Stimulated activated CD4-positive, alpha-beta T cell treated with anti-CD3 and anti-CD28 coated beads, TNF-alpha, amount 100 ng/mL, for 48 hours (primary cell): ENCODE measurements around the gene TEAD3.
"Not testable (repeated sequence)": the region's sequence is repeated elsewhere in the genome, so short reads cannot be mapped to it uniquely, and the experiment has no call there.

Experiments used
- DNase-seq, 3 donors: peaks; one replicate each; pipeline ENCODE4 v3.0.0-alpha.2; 2020; ENCODE audit warnings: low read depth in 3 of 3

Gene TEAD3

DNA sequence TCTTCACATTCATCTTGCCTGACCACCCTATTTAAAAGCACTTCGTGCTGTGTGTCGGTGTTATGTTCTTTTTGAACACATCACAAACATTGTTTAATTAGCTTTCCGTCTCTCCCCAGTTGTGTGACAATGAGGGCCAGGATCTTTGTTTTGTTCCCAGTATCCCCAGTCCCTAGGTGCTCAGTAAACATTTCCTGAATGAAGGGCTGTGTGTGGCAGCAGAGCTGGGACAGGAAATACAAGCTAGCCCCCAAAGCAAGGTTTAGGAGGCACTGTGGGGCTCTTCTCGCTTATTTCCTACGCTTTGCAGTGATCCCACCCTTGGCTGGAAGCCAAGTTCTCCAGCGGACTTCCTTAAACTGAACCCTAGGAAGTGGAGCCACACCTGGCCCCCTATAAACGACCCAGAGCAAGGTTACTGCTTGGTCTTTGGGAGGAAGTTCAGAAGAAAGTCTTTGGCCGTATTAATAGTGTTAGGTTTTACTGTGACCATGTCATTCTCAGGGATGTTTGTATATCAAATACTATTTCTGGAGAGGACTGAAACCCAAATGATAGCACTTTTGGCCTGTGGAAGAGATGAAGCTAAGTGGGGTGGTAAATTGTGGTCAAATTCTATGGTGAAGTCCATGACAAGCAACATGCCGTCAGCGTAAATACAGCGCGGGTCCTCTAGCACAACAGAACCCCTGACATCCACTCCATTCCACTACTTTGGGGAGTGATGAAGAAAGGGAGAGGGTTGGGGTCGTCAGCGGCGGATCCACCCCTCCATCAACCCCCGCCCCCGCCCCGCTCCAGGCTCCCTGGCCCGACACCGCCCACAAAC is 45.3 kb downstream of the TEAD3 start:
- no peak for DNase-seq

DNA sequence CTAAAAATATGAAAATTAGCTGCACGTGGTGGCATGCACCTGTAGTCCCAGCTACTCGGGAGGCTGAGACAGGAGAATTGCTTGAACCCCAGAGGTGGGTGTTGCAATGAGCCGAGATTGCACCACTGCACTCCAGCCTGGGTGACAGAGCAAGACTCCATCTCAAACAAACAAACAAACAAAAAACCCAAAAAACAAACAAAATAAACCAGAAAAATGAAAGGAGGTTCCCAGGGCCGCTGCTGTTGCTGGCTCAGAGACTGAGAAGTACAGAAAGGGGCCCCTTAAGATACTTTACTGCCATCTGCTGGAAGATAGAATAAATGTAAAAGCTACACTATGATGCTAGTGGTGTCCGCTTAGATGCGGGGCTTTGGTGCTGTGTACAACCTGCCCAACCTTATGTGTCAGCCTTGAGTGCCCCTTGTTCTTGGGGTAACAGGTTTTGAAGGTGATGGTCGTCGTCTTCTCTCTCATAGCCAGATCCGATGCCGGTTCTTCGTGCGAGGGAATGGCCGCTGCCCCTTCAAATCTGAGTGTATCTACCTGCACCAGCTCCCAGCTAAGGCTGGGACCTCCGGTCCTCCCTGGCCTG is 47.5 kb downstream of the TEAD3 start:
- no peak for DNase-seq

DNA sequence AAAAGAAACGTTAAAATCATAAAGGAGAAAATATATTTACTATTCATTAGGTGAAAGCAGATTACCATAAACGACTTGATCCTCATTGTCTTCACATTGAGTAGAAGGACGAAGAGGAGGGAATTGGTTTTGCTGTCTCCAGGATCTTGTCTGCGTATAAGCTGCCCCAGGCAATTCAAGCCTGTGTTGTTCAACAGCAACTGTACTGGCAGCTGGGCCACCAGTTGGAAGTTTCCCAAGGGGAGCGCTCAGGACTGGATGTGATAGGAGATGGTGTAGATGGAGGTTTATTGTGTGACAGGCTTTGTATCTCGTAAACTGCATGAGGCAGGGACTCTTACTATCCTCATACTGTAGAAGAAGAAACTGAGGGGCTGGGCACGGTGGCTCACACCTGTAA is 48.7 kb downstream of the TEAD3 start:
- DNase-seq, result no peak

DNA sequence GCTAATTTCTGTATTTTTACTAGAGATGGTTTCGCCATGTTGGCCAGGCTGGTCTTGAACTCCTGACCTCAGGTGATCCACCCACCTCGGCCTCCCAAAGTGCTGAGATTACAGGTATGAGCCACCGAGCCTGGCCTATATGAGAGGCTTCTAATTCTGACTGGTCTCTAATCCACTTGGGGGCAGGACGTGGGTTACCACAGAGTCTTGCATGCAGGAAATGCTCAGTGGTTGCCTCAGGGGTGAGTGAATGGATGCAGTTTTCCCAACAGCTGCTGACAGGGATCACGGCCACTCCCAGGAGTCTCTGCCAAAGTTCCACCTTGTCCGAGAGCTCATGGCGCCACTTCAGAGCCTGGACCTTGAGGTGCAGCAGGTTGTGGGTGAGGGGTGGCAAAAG is 51.2 kb downstream of the TEAD3 start:
- DNase-seq, result no peak

DNA sequence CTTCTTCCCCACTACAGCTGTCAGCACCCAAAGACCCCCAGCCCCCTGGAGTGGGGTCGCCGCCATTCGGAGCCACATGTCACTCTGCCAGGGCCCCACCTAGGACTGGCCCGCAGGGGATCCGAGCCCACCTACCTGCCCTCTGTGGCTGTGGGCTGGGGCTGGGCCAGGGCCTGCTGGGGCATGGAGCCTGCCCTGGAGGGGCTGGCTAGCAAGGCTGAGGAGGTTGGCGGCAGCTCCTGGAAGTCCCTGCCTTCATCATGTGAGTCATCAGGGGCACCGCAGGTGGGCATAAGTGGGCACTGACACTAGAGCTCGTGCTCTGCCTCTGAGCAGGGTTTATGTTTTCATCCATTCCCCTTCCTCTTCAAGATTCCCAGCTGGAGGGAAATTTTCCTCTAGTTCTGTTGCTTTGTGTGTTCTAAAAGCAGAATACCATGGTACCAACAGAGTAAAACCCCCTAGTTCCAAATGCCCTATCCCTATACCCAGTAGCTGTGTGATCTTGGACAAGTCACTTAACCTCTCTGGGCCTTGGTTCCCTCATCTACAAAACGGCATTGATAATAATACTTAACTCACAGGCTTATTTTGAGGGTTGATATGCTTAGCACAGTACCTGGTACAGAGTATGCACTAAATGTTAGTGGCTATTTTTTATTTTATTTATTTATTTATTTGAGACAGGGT is 53.4 kb downstream of the TEAD3 start:
- DNase-seq, result no peak

DNA sequence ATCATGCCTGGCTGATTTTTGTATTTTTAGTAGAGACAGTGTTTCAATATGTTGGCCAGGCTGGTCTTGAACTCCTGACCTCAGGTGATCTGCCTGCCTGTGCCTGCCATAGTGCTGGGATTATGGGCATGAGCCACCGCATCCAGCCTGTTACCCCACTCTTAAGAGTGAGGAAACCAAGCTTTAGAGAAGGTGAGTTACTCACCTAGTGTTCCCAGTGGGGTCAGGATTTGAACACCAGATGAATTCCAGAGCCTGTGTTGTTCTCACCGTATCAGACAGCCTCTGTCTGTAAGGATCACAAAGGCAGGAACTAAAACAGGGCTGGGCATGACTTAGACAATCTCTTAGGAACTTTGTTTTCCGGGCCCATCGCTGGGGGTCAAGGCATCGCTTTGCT is 54.2 kb downstream of the TEAD3 start:
- no peak for DNase-seq

DNA sequence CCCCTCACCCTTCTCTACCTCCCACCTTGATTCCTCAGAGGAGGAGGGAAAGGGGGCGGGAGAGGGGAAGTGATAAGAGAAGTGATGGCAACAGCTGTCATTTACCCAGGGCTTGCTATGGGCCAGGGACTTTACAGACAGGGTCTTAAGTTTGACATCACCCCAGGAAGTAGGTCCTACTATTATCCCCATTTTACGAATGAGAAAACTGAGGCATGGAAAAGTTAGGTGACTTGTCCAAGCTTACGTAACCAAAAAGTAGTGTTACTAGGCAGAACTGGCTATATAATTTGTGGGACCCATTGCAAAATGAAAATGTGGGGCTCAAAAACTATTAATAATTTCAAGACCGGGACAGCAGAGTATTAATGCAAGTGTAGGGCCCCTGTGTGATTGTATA is 55.2 kb downstream of the TEAD3 start:
- no peak for DNase-seq

DNA sequence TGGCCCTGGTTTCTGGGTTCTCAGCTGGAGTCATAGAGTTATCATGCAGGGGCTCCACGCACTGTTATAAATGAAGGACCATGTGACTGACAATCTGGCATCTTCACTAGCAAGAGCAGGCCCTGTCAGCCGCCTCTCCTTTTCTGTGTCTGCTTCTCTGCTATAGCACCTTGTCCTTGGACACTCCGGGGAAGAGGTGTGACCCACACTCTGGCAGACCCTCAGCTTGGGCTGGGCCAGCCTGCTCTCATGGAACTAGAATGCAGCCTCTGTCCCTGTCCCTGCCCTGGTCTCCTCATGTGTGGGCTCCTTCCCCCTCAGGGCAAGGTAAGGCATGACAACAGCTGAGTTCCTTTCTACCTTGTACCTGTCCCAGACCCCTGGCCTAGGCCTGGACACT is 55.7 kb downstream of the TEAD3 start:
- DNase-seq, result no peak

DNA sequence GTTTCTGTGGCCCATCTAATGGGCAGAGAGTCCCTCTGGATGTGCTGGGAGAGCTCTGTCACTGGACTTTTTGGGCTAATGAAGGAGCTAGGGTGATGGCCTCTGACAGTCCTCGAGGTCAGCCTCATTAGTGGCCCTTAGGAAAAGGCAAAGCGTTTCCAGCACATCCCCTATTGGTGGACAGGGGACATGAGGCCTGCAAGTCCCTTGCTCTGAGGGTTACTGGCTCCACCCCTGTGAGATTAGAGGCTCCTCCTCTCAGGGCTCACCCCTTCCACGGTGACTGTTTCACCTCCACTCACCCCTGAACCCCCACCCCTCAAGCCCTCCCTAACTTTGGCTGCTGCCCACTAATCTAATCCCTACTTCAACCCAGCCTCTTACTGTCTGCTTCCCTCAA is 57.6 kb downstream of the TEAD3 start:
- DNase-seq, result no peak

DNA sequence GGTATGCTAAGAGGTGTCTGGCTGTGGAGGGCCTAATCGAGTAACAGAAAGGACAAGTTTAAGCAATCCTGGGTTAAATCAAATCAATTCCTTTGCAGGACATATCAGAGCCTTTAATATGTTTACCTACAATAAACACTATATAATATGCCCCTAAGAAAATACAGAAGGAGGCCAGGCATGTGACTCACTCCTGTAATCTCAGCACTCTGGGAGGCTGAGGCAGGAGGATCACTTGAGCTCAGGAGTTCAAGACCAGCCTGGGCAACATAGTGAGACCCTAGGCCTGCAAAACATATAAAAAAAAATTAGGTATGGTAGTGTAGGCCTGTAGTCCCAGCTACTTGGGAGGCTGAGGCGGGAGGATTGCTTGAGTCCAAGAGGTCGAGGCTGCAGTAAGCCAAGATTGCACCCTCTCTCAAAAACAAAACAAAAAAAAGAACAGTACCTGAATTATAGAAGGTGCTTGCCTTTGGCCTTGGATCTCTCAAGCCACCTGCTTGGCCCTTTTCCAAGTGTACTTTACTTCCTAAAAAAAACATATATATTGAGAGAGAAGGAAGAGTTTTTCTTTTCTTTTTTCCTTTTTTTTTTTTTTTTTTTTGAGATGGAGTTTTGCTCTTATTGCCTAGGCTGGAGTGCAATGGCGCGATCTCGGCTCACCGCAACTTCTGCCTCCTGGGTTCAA is 58.4 kb downstream of the TEAD3 start:
- DNase-seq, result not testable (repeated sequence)

DNA sequence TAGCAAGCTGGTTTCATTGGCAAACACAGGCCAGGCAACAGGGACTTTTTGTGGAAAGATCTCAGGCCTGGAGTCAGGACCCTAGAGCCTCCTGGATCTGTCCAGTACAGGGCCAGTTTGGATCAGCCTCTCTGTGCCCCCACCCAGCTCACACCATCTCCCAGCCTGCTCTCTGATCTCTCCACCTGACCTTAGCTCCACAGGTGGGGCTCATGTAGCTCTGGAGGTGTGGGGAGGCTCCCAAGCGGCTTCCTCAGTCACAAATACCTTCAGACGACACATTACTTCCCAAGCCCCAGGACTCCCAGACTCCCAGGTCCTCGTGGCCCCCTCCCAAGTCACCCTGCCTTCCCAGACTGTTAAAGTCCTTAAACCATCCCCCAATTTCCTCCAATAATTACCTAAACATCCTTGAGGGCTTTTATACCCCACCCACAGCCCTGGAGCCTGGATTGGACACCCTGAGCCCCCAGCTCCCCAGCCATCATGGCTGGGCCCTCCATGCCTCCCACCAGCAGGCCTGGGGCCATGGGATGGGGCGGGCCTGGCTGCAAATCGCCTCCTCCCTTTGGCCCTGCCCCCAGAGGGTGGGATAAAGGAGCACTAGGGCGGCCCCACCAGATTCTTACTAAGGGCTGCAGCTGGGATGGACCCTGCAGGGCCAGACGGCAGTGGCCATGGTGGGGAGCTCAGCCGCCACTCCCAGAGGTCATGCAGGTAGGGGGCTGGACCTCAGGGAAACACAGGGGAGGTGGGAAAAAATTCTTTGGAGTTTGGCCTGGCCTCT is 60.6 kb downstream of the TEAD3 start:
- DNase-seq, result no peak

DNA sequence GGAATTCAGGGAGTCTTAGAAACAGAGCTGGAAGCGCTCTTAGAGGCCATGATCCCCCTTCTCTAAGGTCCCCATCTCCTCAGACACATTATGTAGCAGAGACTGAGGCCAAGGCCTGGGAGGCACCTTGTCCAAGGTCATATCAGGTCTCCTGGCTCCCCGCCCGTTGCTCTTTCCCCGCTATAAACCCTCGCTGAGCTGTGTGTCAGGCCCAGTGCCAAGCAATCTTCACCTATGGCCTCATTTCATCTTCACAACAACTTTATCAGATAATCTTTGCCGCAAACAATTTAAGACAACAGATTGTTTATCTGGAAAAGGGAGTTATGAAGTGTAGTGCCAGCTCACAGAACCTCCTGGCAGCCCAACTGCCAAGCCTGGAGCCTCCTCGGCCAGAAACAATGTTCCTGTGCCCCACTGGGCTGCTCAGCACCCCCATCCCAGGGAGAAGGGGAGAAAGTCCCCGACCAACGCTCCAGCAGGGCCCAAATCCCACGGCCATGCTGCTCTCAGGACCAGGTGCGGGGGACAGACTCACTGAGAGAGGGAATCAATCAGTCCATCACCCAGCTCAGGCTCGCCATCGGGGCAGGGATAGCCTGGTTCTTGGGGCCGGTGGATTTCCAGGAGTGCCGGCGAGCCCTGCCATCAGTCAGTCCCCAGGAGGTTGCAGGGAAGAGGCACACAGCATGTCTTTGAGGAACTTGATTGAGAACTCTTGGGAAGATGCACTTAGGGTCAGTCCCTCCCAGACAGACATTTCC is 61.6 kb downstream of the TEAD3 start:
- no peak for DNase-seq

DNA sequence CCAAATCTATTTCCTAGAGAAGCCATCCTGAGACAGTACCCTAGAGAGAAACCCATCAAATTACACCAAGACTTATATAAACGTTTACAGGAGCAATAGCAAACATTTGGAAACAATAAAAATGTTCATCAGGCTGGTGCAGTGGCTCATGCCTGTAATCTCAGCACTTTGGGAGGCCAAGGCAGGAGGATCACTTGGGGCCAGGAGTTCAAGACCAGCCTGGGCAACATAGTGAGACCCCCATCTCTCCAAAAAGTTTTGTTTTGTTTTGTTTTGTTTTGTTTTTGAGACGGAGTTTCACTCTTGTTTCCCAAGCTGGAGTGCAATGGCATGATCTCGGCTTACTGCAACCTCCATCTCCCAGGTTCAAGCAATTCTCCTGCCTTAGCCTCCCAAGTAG is 64.2 kb downstream of the TEAD3 start:
- DNase-seq, result not testable (repeated sequence)

DNA sequence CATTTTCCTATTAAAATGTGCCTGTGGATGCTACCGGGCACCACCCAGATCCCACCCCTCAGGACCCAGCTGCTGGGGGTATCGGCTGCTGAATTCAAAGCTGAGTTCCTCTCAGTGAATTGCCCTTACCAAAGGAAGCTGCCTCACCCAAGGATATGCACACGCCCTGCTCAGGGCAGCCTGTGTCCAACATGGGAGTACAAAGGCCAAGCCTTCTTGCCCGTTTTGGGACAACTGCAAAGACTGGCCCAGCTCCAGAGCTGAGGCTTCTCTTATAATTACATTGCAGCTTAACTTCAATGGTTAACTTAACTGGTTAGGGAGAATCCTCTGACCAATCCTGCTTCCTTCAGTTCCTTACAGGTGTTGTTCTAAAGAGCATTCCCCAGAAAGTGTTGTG is 64.6 kb downstream of the TEAD3 start:
- DNase-seq, result no peak

DNA sequence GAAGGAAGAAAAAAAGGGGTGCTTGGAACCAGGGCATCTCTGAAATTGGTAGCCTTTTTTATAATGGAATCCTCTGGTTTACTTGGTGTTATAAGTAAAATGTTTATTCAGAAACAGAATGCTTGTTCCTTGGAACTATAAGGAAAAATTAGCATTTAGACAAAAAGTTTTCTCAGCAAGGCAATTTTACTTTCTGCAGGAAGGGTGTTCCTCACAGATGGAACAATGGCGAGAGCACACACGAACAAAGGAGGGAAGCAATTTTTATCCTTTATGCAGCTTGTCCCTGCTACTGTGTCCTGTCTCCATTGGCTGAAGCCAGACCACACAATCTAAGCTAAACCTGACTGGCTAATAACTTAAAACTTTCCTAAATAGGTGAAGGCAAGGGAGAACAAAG is 67.4 kb downstream of the TEAD3 start:
- DNase-seq, result no peak

DNA sequence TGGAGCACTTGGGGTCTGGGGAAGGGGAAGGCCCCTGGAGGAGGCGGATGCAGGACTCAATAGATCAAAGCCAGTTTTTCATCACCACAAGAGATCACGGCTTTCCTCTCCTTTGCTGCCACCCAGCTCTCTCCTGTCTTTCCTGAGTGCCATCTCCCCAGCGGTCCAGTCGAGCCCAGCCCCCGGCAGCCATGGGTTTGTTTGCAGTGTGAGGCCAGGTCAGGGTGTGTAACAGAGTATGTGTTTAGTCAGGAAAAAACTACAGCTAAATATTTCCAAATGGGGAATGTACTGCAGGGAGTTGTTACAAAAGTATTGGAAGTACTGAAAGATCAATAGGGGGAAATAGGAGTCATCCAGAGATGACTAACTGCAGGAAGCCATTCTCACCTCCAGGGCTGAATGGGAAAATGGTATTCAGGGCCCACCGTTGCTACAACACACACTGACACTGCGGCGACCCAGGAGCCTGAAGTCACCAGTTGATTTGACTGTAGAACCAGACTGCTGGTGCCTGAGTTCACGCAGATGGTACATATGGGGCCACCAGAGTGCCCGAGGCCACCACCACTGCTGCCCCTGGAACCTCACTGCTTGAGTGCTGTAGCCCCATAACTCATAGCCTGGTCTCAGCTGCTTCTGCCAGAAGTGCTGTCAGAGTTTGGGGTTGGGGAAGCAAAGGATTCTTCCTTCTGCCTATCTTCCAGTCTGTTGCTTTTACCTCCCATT is 68.3 kb downstream of the TEAD3 start:
- no peak for DNase-seq

DNA sequence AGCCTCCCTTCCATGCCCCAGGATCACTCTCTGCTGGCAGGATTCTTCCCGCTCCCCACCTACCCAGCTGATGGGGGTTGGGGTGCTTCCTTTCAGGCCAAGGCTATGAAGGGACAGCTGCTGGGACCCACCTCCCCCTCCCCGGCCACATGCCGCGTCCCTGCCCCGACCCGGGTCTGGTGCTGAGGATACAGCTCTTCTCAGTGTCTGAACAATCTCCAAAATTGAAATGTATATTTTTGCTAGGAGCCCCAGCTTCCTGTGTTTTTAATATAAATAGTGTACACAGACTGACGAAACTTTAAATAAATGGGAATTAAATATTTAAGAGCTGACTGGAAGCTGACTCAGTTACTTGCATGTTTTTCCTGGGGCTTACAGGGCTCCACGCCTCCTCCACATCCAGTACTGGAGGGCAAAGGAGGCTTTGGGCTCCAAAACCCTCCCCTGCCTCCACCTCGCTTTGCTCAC is 69.0 kb downstream of the TEAD3 start:
- DNase-seq, result no peak

DNA sequence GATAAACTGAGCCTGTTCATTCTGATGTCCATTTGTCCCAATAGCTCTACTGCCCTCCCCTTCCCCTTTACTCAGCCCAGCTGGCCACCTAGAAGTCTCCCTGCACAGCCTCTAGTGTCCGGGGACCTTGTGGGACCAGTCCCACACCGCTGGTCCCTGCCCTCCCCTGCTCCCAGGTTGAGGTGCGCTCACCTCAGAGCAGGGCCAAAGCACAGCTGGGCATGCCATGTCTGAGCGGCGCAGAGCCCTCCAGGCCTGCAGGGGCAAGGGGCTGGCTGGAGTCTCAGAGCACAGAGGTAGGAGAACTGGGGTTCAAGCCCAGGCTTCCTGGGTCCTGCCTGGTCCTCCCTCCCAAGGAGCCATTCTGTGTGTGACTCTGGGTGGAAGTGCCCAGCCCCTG is 69.4 kb downstream of the TEAD3 start:
- no peak for DNase-seq

DNA sequence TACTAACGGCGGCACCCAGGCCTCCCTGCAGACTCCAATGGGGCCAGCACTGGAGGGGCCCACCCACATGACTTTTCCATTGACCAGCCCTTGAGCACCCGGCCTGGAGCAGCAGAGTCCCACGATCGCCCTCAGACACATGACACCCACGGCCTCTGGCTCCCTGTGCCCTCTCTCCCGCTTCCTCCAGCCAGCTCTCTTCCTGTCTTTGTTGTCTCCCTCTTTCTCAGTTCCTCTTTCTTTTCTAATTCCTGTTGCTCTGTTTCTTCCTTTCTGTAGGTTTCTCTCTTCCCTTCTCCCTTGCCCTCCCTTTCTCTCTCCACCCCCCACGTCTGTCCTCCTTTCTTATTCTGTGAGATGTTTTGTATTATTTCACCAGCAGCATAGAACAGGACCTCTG is 70.8 kb downstream of the TEAD3 start:
- no peak for DNase-seq

DNA sequence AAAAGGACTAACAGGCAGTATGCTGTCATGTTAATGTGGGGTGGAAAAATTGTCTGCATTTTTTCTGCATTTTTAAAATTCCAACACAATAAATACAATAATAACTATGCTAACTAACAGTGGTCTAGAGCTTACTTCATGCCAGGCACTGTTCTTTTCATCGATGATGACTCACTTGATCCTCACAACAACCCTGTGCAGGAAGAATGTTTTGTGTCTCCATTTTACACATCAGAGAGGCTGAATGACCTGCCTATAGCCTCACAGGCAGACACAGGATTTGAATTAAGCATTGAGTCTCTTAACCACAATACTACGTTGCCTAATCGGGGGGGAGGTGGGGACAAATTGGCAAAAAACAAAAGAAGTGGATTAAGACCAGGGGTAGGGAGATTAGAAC is 71.6 kb downstream of the TEAD3 start:
- no peak for DNase-seq
